GM12875 (cell line): ENCODE measurements around the gene TMEM120B.

Experiments
- H3K4me3 ChIP-seq: one replicate; pipeline ENCODE4 v1.5.1; 2011; ENCODE audit warnings: low read depth, low read length, control low read depth
- TF ChIP-seq, protein P1 (sequence below): IDR thresholded peaks from 2 replicates; pipeline ENCODE4 v1.5.1; 2011; ENCODE audit warnings: low read depth, mild to moderate bottlenecking, control low read depth, inconsistent platforms, low read length, moderate library complexity, borderline replicate concordance; ENCODE audit not compliant: insufficient read depth

TMEM120B gene

DNA sequence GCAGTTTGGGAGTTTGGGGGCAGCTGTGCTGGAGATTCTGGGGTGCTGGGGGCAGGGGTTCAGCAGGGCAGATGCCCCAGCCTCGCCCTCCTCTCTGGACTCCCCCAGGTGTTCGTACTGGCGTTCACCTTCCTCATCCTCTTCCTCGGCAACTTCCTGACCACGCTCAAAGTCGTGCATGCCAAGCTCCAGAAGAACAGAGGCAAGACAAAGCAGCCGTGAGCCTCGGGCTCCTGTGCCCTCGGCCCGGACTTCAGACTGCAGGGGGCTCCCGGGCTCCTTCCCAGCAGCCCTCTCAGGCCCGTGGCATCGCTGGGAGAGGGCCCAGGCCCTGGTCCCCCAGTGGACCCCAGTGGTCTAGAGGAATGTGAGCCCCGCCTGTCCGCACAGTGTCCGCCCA is 62.9 kb downstream of the TMEM120B start:
- no peak overlapping the region for H3K4me3 ChIP-seq

DNA sequence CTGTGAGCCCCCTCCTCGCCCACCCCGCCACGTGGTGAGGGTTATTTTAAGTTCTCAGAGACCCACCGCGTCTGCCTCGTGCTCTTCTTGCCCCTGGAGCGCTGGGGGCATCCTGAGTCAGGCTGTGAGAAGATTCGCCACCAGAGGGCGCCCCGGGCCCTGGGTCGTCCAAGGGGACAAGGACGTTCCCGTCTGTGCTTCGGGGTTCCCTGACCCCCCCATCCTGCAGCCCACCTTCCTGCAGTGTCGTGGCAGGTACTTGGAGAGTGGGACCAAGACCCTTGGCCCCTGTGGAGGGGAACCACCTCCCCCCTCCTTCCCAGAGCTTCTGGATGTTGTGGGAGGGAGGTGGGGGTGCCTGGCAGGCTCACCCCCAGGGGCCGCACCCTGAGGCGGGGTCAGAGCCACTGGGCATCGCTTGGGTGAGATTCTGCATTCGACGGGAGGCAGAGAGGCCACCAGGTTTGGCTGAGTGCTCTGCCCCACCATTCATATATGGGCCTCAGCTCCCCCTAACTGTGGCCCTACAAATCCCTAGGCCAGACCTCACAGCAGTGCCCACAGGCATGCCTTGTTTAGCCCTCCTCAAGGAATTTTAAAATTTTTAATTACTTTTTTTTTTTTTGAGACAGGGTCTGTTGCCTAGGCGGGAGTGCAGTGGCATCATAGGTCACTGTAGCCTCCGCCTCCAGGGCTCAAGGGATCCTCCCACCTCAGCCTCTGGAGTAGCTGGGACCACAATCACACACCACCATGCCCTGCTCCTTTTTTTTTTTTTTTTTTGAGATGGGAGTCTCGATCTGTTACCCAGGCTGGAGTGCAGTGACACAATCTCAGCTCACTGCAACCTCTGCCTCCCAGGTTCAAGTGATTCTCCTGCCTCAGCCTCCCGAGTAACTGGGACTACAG is 63.9 kb downstream of the TMEM120B start:
- TF ChIP-seq, protein P1, sequence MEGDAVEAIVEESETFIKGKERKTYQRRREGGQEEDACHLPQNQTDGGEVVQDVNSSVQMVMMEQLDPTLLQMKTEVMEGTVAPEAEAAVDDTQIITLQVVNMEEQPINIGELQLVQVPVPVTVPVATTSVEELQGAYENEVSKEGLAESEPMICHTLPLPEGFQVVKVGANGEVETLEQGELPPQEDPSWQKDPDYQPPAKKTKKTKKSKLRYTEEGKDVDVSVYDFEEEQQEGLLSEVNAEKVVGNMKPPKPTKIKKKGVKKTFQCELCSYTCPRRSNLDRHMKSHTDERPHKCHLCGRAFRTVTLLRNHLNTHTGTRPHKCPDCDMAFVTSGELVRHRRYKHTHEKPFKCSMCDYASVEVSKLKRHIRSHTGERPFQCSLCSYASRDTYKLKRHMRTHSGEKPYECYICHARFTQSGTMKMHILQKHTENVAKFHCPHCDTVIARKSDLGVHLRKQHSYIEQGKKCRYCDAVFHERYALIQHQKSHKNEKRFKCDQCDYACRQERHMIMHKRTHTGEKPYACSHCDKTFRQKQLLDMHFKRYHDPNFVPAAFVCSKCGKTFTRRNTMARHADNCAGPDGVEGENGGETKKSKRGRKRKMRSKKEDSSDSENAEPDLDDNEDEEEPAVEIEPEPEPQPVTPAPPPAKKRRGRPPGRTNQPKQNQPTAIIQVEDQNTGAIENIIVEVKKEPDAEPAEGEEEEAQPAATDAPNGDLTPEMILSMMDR = peak; percentile 92
- H3K4me3 ChIP-seq = no peak overlapping the region

More for the DNA sequence above, 62.9 kb downstream of the TMEM120B start:
- TF ChIP-seq, protein P1 = no peak

DNA sequence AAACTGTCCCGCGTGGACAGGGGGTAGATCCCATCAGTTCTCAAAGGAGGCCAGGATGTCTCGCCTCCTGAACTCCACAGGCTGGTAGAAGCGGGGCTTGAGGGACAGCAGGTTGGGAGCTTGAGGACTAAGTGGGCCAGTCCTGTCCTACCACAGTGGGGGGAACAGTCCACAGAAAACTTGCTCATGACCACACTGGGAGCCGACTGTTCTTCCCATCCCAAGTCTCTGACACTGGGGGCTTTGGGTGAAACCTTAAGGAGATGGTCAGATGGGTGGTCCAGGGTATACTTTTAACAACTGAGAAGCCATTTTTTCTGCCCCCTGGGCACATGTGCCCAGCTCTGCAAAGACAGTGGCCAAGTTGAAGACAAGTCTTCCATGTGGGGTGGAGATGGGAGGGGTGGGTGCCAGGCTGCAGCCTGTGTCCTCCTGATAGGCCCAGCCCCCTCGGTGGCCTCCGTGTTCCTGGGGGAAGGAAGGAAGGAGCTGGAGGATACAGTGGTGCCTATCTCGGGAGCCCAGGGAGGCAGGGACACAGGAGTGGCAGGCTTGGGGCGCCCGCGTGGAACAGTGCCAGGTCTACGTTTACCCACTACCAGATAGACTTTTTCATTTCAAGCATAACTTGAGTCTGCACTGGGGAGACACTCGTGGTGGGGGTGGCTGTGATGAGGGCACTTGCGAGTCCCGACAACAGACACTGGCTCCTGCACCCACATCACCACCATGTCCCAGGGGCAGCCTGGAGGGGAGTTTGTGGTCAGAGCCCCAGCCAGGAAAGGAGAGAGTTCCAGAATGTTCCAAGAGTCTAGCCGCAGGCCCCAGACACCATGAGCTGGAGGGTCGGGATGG is 66.2 kb downstream of the TMEM120B start:
- no peak overlapping the region for H3K4me3 ChIP-seq
- TF ChIP-seq, protein P1 = no peak

DNA sequence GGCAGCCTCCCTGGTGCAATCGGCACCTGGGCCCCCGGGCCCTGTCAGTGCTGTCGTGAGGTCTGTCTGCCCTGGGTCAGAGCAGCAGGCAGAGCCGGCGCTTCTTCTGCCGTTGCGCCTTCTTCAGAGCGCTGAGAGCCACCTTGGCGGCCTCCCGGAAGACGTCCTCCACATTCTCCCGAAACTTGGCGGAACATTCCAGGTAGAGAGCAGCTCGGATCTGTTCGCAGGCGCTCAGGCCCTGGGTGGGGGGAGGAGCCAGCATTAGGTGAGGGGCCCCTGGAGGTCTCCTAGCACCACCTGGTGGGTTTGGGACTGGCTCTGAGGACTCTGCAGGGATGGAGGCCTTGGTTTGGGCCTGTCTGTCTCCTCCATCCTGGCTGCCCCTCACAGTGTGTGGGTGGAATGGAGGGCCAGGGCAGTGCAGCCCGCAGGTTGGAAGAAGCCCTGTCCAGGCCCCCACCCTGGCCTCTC is 66.9 kb downstream of the TMEM120B start:
- TF ChIP-seq, protein P1 = no peak
- no peak overlapping the region for H3K4me3 ChIP-seq

DNA sequence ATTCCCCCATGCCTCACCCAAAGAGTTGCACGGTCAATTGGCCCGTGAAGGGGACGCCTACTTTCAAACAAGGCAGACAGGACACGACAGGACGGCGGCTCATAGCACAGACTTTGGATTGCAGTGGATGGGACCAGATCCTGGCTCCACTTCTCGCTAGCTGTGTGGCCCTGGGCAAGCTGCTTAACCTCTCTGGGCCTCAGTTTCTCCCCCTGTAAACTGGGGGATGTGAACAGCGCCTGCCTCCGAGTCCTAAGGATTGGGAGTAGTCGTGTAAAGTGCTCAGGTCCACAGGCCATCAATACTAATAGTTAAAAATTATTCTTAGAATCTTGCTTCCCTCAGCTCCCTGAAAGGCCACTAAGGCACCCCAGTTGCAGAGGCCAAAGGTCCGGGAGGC is 67.9 kb downstream of the TMEM120B start:
- TF ChIP-seq, protein P1 = no peak
- no peak overlapping the region for H3K4me3 ChIP-seq

DNA sequence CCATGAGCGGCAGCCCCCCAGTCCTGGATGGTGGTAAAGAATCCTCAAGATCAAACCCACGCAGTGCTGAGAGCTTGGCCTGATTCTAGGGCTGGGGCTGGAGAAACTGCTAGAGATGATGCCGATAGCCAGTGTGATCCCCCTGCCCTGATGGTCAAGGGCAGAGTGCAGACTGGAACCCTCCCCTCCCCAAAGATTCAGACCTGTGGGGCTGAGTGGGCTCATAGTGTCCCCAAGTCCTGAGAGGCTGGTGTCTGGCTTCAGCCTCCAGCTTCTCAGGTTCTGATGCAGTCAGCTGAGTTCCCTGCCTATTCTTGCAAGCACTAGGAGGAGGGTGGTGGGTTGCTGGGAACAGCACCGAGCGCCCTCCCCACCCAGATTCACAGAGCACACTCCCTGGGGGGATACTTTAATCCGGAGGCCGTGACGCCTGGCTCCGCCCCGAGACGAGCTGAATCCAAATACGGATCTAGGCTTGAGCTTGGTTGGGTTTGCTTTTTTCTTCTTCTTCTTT is 69.0 kb downstream of the TMEM120B start:
- TF ChIP-seq, protein P1 = no peak
- peak overlapping the region; percentile 8 for H3K4me3 ChIP-seq
